Muscle of leg (tissue), 16 donors: ENCODE data around the gene SGPL1. TPM values are rescaled to one million over a fixed set of nuclear protein-coding genes. Genes with fewer than 3 reads are reported as not detected.
"Not testable (repeated sequence)": the region's sequence is repeated elsewhere in the genome, so short reads cannot be mapped to it uniquely, and the experiment has no call there.

Experiments used
- DNase-seq: peaks from one replicate; pipeline ENCODE4 v3.0.0; 2013
- H3K27ac ChIP-seq: one replicate; pipeline ENCODE4 v1.5.1; 2013; ENCODE audit warnings: mild to moderate bottlenecking, low read length, control low read depth
- H3K27me3 ChIP-seq: one replicate; pipeline ENCODE4 v1.6.1; 2013; ENCODE audit warnings: low read length; ENCODE audit not compliant: control insufficient read depth, insufficient read depth
- H3K36me3 ChIP-seq: one replicate; pipeline ENCODE4 v1.6.1; 2013; ENCODE audit warnings: low read length; ENCODE audit not compliant: control insufficient read depth, insufficient read depth
- H3K4me1 ChIP-seq: one replicate; pipeline ENCODE4 v1.6.1; 2013; ENCODE audit warnings: low read length; ENCODE audit not compliant: control insufficient read depth, insufficient read depth
- H3K4me3 ChIP-seq: one replicate; pipeline ENCODE4 v1.5.1; 2013; ENCODE audit warnings: low read length, control low read depth
- H3K9me3 ChIP-seq: replicated peaks from 2 replicates; pipeline ENCODE4 v1.6.1; 2013; ENCODE audit warnings: low read depth, low read length; ENCODE audit not compliant: control insufficient read depth
- WGBS: methylation state at CpG from one replicate; pipeline ENCODE4 v1.1.5; 2013; ENCODE audit warnings: missing lambda C conversion rate; ENCODE audit not compliant: insufficient coverage; 5-methylcytosine and 5-hydroxymethylcytosine counted together
- long read RNA-seq, 11 donors: transcript quantifications; one replicate each; lab custom pipeline, GENCODE V29; 2026
- polyA plus RNA-seq, 8 donors: library from polyadenylated mRNA; unstranded; fragments of 120-200 nt; gene quantifications; one replicate each; pipeline versions ENCODE4 v1.2.1 to v1.2.3, GENCODE V29; 2013; ENCODE audit warnings: inconsistent platforms in 1 of 8, low replicate concordance in 1 of 8; ENCODE audit not compliant: insufficient read length in 8 of 8, insufficient read depth in 1 of 8
- total RNA-seq: library from RNA; stranded (reverse); fragments of 120-200 nt; gene quantifications from one replicate; pipeline ENCODE4 v1.2.4, GENCODE V29; 2013

SGPL1 gene, protein sequence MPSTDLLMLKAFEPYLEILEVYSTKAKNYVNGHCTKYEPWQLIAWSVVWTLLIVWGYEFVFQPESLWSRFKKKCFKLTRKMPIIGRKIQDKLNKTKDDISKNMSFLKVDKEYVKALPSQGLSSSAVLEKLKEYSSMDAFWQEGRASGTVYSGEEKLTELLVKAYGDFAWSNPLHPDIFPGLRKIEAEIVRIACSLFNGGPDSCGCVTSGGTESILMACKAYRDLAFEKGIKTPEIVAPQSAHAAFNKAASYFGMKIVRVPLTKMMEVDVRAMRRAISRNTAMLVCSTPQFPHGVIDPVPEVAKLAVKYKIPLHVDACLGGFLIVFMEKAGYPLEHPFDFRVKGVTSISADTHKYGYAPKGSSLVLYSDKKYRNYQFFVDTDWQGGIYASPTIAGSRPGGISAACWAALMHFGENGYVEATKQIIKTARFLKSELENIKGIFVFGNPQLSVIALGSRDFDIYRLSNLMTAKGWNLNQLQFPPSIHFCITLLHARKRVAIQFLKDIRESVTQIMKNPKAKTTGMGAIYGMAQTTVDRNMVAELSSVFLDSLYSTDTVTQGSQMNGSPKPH
- total RNA-seq: 17.4 TPM
- 10 to 100 TPM; 21.7 to 29.1 (median 23.9) TPM for polyA plus RNA-seq
- long read RNA-seq, donor 1, full-length matches to known transcripts: 2 of 2 reads
- long read RNA-seq, donor 1, partial matches to known transcripts: 0 of 2 reads
- long read RNA-seq, donor 1, other reads (novel, unspliced or antisense): 0 of 2 reads
- long read RNA-seq, donor 2: 0 reads
- long read RNA-seq, donor 3, full-length matches to known transcripts: 2 of 2 reads
- long read RNA-seq, donor 3, partial matches to known transcripts: 0 of 2 reads
- long read RNA-seq, donor 3, other reads (novel, unspliced or antisense): 0 of 2 reads
- long read RNA-seq, donor 4, full-length matches to known transcripts: 2 of 2 reads
- long read RNA-seq, donor 4, partial matches to known transcripts: 0 of 2 reads
- long read RNA-seq, donor 4, other reads (novel, unspliced or antisense): 0 of 2 reads
- long read RNA-seq, donor 5, full-length matches to known transcripts: 3 of 300 reads
- long read RNA-seq, donor 5, partial matches to known transcripts: 285 of 300 reads
- long read RNA-seq, donor 5, other reads (novel, unspliced or antisense): 12 of 300 reads
- long read RNA-seq, donor 6, full-length matches to known transcripts: 3 of 314 reads
- long read RNA-seq, donor 6, partial matches to known transcripts: 292 of 314 reads
- long read RNA-seq, donor 6, other reads (novel, unspliced or antisense): 19 of 314 reads
- long read RNA-seq, donor 7, full-length matches to known transcripts: 1 of 124 reads
- long read RNA-seq, donor 7, partial matches to known transcripts: 109 of 124 reads
- long read RNA-seq, donor 7, other reads (novel, unspliced or antisense): 14 of 124 reads
- long read RNA-seq, donor 8, full-length matches to known transcripts: 1 of 113 reads
- long read RNA-seq, donor 8, partial matches to known transcripts: 112 of 113 reads
- long read RNA-seq, donor 8, other reads (novel, unspliced or antisense): 0 of 113 reads
- long read RNA-seq, donor 9, full-length matches to known transcripts: 1 of 146 reads
- long read RNA-seq, donor 9, partial matches to known transcripts: 136 of 146 reads
- long read RNA-seq, donor 9, other reads (novel, unspliced or antisense): 9 of 146 reads
- long read RNA-seq, donor 10, partial matches to known transcripts: 190 of 200 reads
- long read RNA-seq, donor 10, other reads (novel, unspliced or antisense): 10 of 200 reads
- long read RNA-seq, donor 11, full-length matches to known transcripts: 1 of 122 reads
- long read RNA-seq, donor 11, partial matches to known transcripts: 113 of 122 reads
- long read RNA-seq, donor 11, other reads (novel, unspliced or antisense): 8 of 122 reads

DNA sequence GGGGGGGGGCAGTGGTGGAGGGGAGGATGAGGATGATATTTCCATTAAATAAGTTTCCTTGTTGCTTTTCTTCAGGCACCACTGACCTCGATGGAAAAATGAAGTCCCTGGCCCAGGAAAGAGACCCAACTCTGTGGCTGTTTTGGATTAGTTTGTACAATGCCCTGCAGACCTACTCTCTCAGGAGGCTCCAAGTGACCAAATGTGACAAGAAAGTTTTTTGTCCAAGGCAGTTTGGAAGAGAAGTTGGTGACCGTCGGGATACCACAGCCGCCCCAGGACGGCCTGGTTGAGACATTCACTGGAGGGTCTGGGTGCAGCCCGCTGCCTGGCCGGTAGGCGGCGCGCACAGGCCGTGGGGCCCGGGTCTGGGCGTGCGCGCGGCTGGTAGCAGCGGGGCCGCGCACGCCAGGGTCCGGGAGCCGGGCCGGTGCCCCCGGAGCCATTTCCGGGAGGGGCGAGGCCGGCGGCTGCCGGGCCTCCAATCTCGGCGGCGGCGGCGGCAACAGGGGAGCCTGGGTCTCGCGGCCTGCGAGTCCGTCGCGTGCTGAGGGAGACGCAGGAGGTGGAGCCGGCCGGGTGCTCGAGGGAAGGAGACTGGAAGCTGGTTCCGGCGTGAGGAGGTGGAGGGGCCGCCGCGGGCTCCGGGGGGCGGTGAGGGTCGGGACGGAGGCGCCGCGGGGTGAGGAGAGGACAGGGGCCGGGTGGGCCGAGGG lies at the start of gene SGPL1:
TSS of gene SGPL1 (plus strand) at position 445 of the 716 bp plus-strand sequence. CDS start 906 bp downstream, outside the sequence.
- Histone ChIP-seq H3K4me3 (peak within 1 kb of the TSS; percentile 70), H3K27ac (peak within 1 kb of the TSS; percentile 93), H3K9me3 (no peaks in the 10 kb centered on the region), H3K36me3 (peaks cover 13% of the 10 kb centered on the region), H3K4me1 (peaks cover 4% of the 10 kb centered on the region), H3K27me3 (peaks cover 2% of the 10 kb centered on the region)
- peak; percentile 91 for DNase-seq
- 2% methylated on average over 56 of the region's 58 CpGs for WGBS

DNA sequence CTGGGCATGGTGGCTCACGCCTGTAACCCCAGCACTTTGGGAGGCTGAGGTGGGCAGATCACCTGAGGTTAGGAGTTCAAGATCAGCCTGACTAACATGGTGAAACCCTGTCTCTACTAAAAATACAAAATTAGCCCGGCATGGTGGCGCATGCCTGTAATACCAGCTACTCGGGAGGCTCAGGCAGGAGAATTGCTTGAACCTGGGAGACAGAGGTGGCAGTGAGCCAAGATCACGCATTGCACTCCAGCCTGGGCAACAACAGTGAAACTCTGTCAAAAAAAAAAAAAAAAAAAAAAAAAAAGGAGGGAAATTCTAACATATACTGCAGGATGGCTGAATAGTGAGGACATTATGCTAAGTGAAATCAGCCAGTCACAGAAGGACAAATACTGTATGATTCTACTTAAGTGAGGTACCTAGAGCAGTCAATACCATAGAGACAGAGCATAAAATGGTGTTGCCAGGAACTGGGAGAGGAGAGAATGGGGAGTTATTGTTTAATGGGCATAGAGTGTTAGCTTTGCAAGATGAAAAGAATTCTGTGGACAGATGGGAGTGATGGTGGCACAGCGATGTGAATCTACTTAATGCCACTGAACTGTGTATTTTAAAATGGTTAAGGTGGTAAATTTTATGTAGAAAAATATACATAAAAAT lies 47.6 kb upstream of the SGPL1 start:
- H3K27me3 ChIP-seq, H3K4me1 ChIP-seq, H3K27ac ChIP-seq, H3K9me3 ChIP-seq, H3K36me3 ChIP-seq, DNase-seq, H3K4me3 ChIP-seq: not testable (repeated sequence)
- 82% methylated on average over 4 of the region's 6 CpGs for WGBS

DNA sequence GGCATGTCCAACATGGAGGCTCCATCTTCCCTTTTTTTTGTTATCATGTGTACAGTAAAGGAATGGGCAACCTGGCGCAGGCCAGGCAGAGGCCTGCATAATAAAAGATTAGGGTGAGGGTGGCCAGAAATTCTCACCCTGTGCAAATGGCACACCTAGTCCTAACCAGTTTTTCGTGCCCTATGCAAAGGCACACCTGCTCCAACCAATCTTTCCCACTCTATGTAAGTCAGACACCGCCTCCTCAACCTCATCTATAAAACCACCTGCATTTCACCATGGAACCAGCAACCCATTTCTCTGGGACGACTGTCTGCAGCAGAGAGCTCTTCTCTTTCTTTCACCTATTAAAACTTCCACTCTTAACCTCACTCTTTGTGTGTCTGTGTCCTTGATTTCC lies 46.6 kb upstream of the SGPL1 start:
- H3K9me3 ChIP-seq: peaks cover 5% of the 10 kb centered on the region
- H3K36me3 ChIP-seq: no peaks in the 10 kb centered on the region
- H3K4me3 ChIP-seq: no peak overlapping the region
- no peak overlapping the region for H3K27ac ChIP-seq
- DNase-seq: no peak
- H3K27me3 ChIP-seq: no peaks in the 10 kb centered on the region
- WGBS: 48% methylated on average over 2 of the region's 4 CpGs
- H3K4me1 ChIP-seq: no peaks in the 10 kb centered on the region

DNA sequence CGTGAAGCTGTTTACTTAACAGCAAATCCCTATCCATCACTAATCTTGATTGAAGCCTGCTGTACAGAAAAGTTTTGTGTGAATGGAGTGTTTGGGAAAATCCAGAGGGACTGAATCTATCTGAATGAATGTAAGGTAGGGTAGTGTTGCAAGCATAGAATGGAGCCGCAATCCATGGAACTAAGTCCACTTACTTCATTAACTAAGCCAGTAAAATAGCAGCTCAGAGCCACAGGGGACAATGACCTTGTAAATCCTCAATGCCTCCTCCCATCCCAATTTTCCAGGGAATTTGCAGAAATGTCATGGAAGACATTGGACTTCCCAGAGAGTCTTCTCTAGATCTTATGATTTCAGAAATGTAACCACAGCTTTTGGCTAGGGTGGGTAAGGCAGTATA lies 45.7 kb upstream of the SGPL1 start:
- Histone ChIP-seq H3K36me3 (no peaks in the 10 kb centered on the region), H3K4me1 (peaks cover 2% of the 10 kb centered on the region), H3K4me3 (no peak overlapping the region), H3K9me3 (peaks cover 5% of the 10 kb centered on the region), H3K27ac (no peak overlapping the region), H3K27me3 (no peaks in the 10 kb centered on the region)
- WGBS: no CpG with 5 or more reads among the region's 2 CpGs
- no peak for DNase-seq

DNA sequence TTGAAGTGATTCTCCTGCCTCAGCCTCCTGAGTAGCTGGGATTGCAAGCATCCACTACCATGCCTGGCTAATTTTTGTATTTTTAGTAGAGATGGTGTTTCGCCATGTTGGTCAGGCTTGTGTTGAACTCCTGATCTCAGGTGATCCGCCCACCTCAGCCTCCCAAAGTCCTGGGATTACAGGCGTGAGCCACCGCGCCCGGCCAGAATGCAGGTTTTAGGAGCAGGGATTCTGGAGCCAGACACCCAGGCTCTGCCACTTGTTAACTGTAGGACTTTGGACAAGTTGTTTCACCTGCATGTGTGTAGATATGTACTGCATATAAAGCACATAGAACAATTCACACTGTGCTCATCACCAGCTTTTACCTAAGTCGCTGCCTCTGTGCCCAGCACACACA lies 45.2 kb upstream of the SGPL1 start:
- not testable (repeated sequence) for H3K4me1 ChIP-seq, DNase-seq, H3K27me3 ChIP-seq, H3K36me3 ChIP-seq, H3K4me3 ChIP-seq, H3K9me3 ChIP-seq, H3K27ac ChIP-seq
- 97% methylated on average over 4 of the region's 7 CpGs for WGBS

DNA sequence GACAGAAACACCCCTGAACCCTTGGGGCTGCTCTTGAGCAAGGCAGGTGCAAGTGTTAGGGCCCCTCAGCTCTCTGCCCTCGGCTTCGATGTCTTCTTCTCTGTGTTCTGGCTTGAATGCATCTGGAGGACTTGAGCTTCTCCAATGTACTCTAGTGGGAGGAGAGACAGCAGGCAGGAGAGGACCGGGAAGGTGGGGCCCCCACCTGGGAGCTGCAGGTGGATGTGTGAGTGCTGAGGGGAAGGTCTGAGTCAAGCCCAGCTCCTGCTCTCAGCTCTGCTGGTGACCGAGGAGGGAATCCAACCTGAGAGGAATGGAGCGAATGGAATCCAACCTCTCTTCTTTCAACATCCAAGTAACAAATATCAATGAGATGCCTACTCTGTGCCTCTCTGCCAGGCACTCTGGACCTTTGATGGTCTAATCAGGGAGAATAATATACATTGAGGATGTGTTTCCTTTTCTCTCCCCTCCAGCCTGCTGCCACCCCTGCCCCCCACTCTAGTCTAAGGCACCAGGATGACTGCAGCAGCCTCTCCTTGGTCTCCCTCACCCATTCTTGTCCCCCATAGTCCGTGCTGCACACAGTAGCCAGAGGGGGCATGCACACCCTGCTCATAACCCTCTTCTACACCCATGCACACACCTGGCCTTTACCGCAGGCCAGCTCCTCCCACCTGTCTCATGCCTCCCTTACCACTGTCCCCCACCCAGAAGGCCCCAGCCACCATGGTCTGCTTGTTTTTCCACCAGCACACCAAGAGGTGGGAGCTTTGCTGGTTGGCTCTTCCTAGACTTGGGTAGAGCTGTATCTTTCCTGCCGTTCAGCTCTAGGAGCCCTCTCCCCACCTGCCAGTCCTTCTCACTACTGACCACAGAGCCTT lies 44.2 kb upstream of the SGPL1 start:
- Histone ChIP-seq H3K4me1 (peaks cover 8% of the 10 kb centered on the region), H3K9me3 (no peaks in the 10 kb centered on the region), H3K4me3 (no peak overlapping the region), H3K27me3 (no peaks in the 10 kb centered on the region), H3K27ac (no peak overlapping the region), H3K36me3 (no peaks in the 10 kb centered on the region)
- DNase-seq: no peak
- 81% methylated on average over 4 of the region's 8 CpGs for WGBS

DNA sequence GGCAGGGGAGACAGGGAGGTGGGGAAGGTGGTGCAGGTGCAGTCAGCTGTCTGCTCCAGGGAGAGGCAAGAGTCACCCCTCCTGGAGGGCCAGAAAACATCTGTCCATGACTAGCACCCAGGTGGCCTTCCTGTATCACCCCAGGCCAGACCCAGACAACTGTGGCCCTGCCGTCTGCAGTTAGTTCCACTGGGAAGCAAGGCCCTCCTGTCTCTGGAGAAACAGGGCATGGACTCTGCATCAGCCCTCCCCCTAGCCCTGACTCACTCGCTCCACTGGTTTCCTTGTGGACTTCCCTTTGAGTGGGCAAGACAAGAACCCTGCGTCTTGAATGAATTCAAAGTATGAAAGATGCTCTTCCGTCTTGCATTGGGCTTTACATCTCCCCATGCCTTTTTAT lies 43.1 kb upstream of the SGPL1 start:
- no peaks in the 10 kb centered on the region for H3K9me3 ChIP-seq
- no peak overlapping the region for H3K4me3 ChIP-seq
- no peaks in the 10 kb centered on the region for H3K27me3 ChIP-seq
- no peak for DNase-seq
- no peaks in the 10 kb centered on the region for H3K36me3 ChIP-seq
- WGBS: 75% methylated on average over 1 of the region's 4 CpGs
- peaks cover 8% of the 10 kb centered on the region for H3K4me1 ChIP-seq
- no peak overlapping the region for H3K27ac ChIP-seq

DNA sequence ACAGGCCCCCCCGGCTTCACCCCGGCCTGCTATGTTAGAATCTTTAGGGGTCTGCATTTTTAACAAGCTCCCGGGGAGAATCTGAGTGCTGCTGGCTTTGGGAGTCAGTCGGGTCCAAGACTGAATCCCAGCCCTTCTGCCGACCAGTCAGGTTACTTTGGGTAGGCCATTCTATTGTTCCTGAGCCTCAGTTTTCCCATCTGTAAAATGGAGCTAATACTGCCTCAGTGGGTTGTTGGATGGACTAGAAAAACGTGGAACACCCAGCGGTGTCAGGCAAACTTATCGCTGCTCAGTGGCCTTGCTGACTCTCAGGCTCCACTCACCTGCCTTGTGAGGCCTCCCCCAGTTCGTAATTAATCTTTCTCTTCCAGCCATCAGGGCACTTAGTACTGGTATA lies 42.3 kb upstream of the SGPL1 start:
- peaks cover 10% of the 10 kb centered on the region for H3K4me1 ChIP-seq
- WGBS: 92% methylated on average over 8 of the region's 9 CpGs
- H3K27ac ChIP-seq: no peak overlapping the region
- DNase-seq: no peak
- no peak overlapping the region for H3K4me3 ChIP-seq
- H3K9me3 ChIP-seq: no peaks in the 10 kb centered on the region
- no peaks in the 10 kb centered on the region for H3K36me3 ChIP-seq
- H3K27me3 ChIP-seq: no peaks in the 10 kb centered on the region
